T-helper 1 cell (primary cell): Measurements from ENCODE around the gene SLC52A1.
"Not testable (repeated sequence)": the region's sequence is repeated elsewhere in the genome, so short reads cannot be mapped to it uniquely, and the experiment has no call there.

Experiments used
- DNase-seq, 5 donors: peaks; one replicate each; pipeline ENCODE4 v3.0.0-alpha.2; 2012 to 2020
- total RNA-seq, 4 donors: gene quantifications; one replicate each; lab custom pipeline; 2026; lab: John Stamatoyannopoulos, UW

SLC52A1 gene
- 0 to 1.1 (median 0.46) reads per million in 4 donors for total RNA-seq

- DNase-seq, result no peak
Measured at GRCh38 chr17:5035315-5035714, at the start of gene SLC52A1. Gene SLC52A1, minus strand, starts transcription at chr17:5035426. Its CDS starts 820 bp downstream, at chr17:5034606.

GRCh38 chr17:5080591-5080990 is 45.4 kb upstream of the SLC52A1 start:
- DNase-seq, result no peak

GRCh38 chr17:5078106-5079028 is 43.1 kb upstream of the SLC52A1 start, which contains the start of gene ZFP3:
Gene ZFP3, plus strand, starts transcription at chr17:5078467. Its CDS starts 13,038 bp downstream, at chr17:5091505.
- DNase-seq, result peak; percentile 27 to 86 (median 55)

- no peak for DNase-seq
Measured at GRCh38 chr17:5077781-5078105, 42.5 kb upstream of the SLC52A1 start.

- DNase-seq, result not testable (repeated sequence)
Measured at GRCh38 chr17:5077275-5077674, 42.0 kb upstream of the SLC52A1 start.

- DNase-seq, result not testable (repeated sequence)
Measured at GRCh38 chr17:5075472-5075871, 40.2 kb upstream of the SLC52A1 start.

- DNase-seq, result no peak
Measured at GRCh38 chr17:5069724-5070123, 34.5 kb upstream of the SLC52A1 start.

- DNase-seq, result no peak
Measured at GRCh38 chr17:5068236-5068635, 33.0 kb upstream of the SLC52A1 start.

GRCh38 chr17:5065227-5065744 is 30.1 kb upstream of the SLC52A1 start:
- DNase-seq, result no peak

- no peak for DNase-seq
Measured at GRCh38 chr17:5055543-5055942, 20.3 kb upstream of the SLC52A1 start.

- DNase-seq, result no peak
Measured at GRCh38 chr17:5050278-5050677, 15.1 kb upstream of the SLC52A1 start.

GRCh38 chr17:5049314-5049841 is 14.2 kb upstream of the SLC52A1 start:
- peak; percentile 64 to 76 (median 71) for DNase-seq

- no peak for DNase-seq
Measured at GRCh38 chr17:5047446-5047845, 12.2 kb upstream of the SLC52A1 start.

GRCh38 chr17:5045496-5045895 is 10.3 kb upstream of the SLC52A1 start:
- no peak for DNase-seq

GRCh38 chr17:5044630-5045029 is 9.4 kb upstream of the SLC52A1 start:
- DNase-seq, result no peak

- DNase-seq, result no peak
Measured at GRCh38 chr17:5043524-5043923, 8.3 kb upstream of the SLC52A1 start.

- DNase-seq, result peak in 1 of 5 donors; percentile 52
Measured at GRCh38 chr17:5042157-5043022, 7.2 kb upstream of the SLC52A1 start.

- no peak for DNase-seq
Measured at GRCh38 chr17:5034651-5035050, 575 bp downstream of the SLC52A1 start.

GRCh38 chr17:5034063-5034462 is 1.2 kb downstream of the SLC52A1 start:
- no peak for DNase-seq

GRCh38 chr17:5033352-5034015 is 1.7 kb downstream of the SLC52A1 start:
- no peak for DNase-seq

- DNase-seq, result no peak
Measured at GRCh38 chr17:5032865-5033264, 2.4 kb downstream of the SLC52A1 start.

GRCh38 chr17:5031365-5032082 is 3.7 kb downstream of the SLC52A1 start:
- DNase-seq, result peak; percentile 56 to 81 (median 73)
